Upper lobe of left lung (tissue), 6 donors: Measurements from ENCODE around the gene NKX2-1. TPM values are rescaled to one million over a fixed set of nuclear protein-coding genes. Genes with fewer than 3 reads are reported as not detected.
"Not testable (repeated sequence)": the region's sequence is repeated elsewhere in the genome, so short reads cannot be mapped to it uniquely, and the experiment has no call there.

Experiments used
- ATAC-seq, 2 donors: fragments of 200-7000 bp; cut with Tn5 transposase; one replicate each; pipeline ENCODE4 v1.9.1; 2022; ENCODE audit warnings: mild to moderate bottlenecking in 2 of 2, moderate library complexity in 2 of 2; ENCODE audit not compliant: low FRiP score in 2 of 2
- DNase-seq, 2 donors: peaks; one replicate each; pipeline ENCODE4 v3.0.0-alpha.2; 2019 to 2020
- H3K27ac ChIP-seq, 4 donors: fragments of 200-600 bp; sonication (generic); one replicate each; pipeline ENCODE4 v1.5.1; 2016 to 2019
- H3K27me3 ChIP-seq, 4 donors: fragments of 200-600 bp; sonication (generic); one replicate each; pipeline ENCODE4 v1.5.1; 2017 to 2019
- H3K36me3 ChIP-seq, 4 donors: fragments of 200-600 bp; sonication (generic); one replicate each; pipeline ENCODE4 v1.5.1; 2016 to 2019
- H3K4me1 ChIP-seq, 4 donors: fragments of 200-600 bp; sonication (generic); one replicate each; pipeline ENCODE4 v1.5.1; 2018 to 2019
- H3K4me3 ChIP-seq, 4 donors: fragments of 200-600 bp; sonication (generic); one replicate each; pipeline ENCODE4 v1.5.1; 2017 to 2019; ENCODE audit warnings: mild to moderate bottlenecking in 2 of 4, moderate library complexity in 1 of 4
- H3K9me3 ChIP-seq, 4 donors: fragments of 200-600 bp; sonication (generic); one replicate each; pipeline ENCODE4 v1.5.1; 2018 to 2019
- CTCF ChIP-seq, 6 experiments: fragments of 450-650 bp in 4 of 6; fragments of 200-600 bp in 2 of 6; sonication (generic) in 2 of 6; IDR thresholded peaks; one replicate each; pipeline ENCODE4 v1.5.1; 2016 to 2019; ENCODE audit warnings: antibody characterized with exemption in 6 of 6
- EP300 ChIP-seq, 4 donors: sonication (generic); formaldehyde crosslinking; IDR thresholded peaks; one replicate each; pipeline ENCODE4 v1.5.1; 2017; ENCODE audit warnings: antibody characterized with exemption in 4 of 4, control low read depth in 2 of 4
- POLR2A ChIP-seq, 4 donors: fragments of 450-650 bp; IDR thresholded peaks; one replicate each; pipeline ENCODE4 v1.5.1; 2016 to 2017; ENCODE audit warnings: antibody characterized with exemption in 4 of 4, mild to moderate bottlenecking in 2 of 4
- POLR2AphosphoS5 ChIP-seq, 2 donors: sonication (generic); formaldehyde crosslinking; IDR thresholded peaks; one replicate each; pipeline ENCODE4 v1.5.1; 2017; ENCODE audit warnings: antibody characterized with exemption in 2 of 2
- WGBS, 2 donors: methylation state at CpG; one replicate each; pipeline ENCODE4 v1.1.5; 2017 to 2018; 5-methylcytosine and 5-hydroxymethylcytosine counted together
- total RNA-seq, 6 donors: library from RNA; depleted of rRNA in 4 of 6; stranded (reverse); fragments of >200 nt in 4 of 6; gene quantifications; one replicate each; pipeline versions ENCODE4 v1.1.0 to v1.2.1, GENCODE V29; 2016 to 2021
- donor health status: DM: no; HTN: no; CAD: no; lungs with moderate emphysema.
- donor health status: DM: no; HTN: yes; CAD: no; lungs with severe emphysema.

NKX2-1 gene
- total RNA-seq, 6 donors from 2014 or later, result 140 to 467 (median 284) TPM

GRCh38 chr14:36478782-36479181 lies 41.2 kb downstream of the NKX2-1 start:
- Histone ChIP-seq H3K4me1 (peaks cover 0 to 6% (median 0%) of the 10 kb centered on the region in 4 donors), H3K36me3 (peaks cover 0 to 5% (median 1%) of the 10 kb centered on the region in 4 donors), H3K27me3 (no peaks in the 10 kb centered on the region), H3K9me3 (no peaks in the 10 kb centered on the region), H3K4me3 (no peak overlapping the region), H3K27ac (no peak overlapping the region)
- no peak for TF ChIP-seq EP300 (IDR thresholded peaks at IDR 0.05)
- no peak for TF ChIP-seq POLR2A (IDR thresholded peaks at IDR 0.05)
- no peak for TF ChIP-seq POLR2AphosphoS5 (IDR thresholded peaks at IDR 0.05)
- TF ChIP-seq CTCF (IDR thresholded peaks at IDR 0.05), result no peak
- ATAC-seq (no peak), DNase-seq (no peak)
- 0% methylated on average over 1 of the region's 1 CpG for WGBS, 2 donors

- Histone ChIP-seq H3K36me3 (peaks cover 0 to 5% (median 1%) of the 10 kb centered on the region in 4 donors), H3K9me3 (no peaks in the 10 kb centered on the region), H3K4me1 (no peaks in the 10 kb centered on the region), H3K4me3 (no peak overlapping the region), H3K27ac (no peak overlapping the region), H3K27me3 (no peaks in the 10 kb centered on the region)
- TF ChIP-seq POLR2AphosphoS5 (IDR thresholded peaks at IDR 0.05) (no peak), EP300 (IDR thresholded peaks at IDR 0.05) (no peak), POLR2A (IDR thresholded peaks at IDR 0.05) (no peak), CTCF (IDR thresholded peaks at IDR 0.05) (no peak)
- DNase-seq, result peak in 1 of 2 donors; percentile 24
- WGBS, 2 donors, result 71 to 77% methylated on average over 6 of the region's 6 CpGs
- ATAC-seq, result peak in 1 of 2 donors; percentile 14
These were observed 42.8 kb downstream of the NKX2-1 start for GRCh38 chr14:36477266-36477665.

- ATAC-seq, DNase-seq, H3K36me3 ChIP-seq, H3K4me3 ChIP-seq, H3K4me1 ChIP-seq, H3K27me3 ChIP-seq, H3K9me3 ChIP-seq, H3K27ac ChIP-seq: not testable (repeated sequence)
- 93 to 95% methylated on average over 7 of the region's 7 CpGs for WGBS, 2 donors
These were observed 44.0 kb downstream of the NKX2-1 start for GRCh38 chr14:36476061-36476460.

GRCh38 chr14:36474593-36474992 lies 45.4 kb downstream of the NKX2-1 start:
- Histone ChIP-seq H3K27me3 (no peaks in the 10 kb centered on the region), H3K9me3 (no peaks in the 10 kb centered on the region), H3K4me3 (no peak overlapping the region), H3K36me3 (peaks cover 0 to 5% (median 1%) of the 10 kb centered on the region in 4 donors), H3K4me1 (no peaks in the 10 kb centered on the region), H3K27ac (no peak overlapping the region)
- 70 to 71% methylated on average over 4 of the region's 4 CpGs for WGBS, 2 donors
- DNase-seq (no peak), ATAC-seq (no peak)
- TF ChIP-seq CTCF (IDR thresholded peaks at IDR 0.05) (no peak), POLR2AphosphoS5 (IDR thresholded peaks at IDR 0.05) (no peak), POLR2A (IDR thresholded peaks at IDR 0.05) (no peak), EP300 (IDR thresholded peaks at IDR 0.05) (no peak)

- H3K27ac ChIP-seq, result no peak overlapping the region
- H3K36me3 ChIP-seq, result no peaks in the 10 kb centered on the region
- 81 to 82% methylated on average over 3 of the region's 3 CpGs for WGBS, 2 donors
- no peaks in the 10 kb centered on the region for H3K27me3 ChIP-seq
- H3K4me1 ChIP-seq, result no peaks in the 10 kb centered on the region
- TF ChIP-seq POLR2AphosphoS5 (IDR thresholded peaks at IDR 0.05) (no peak), EP300 (IDR thresholded peaks at IDR 0.05) (no peak), CTCF (IDR thresholded peaks at IDR 0.05) (no peak), POLR2A (IDR thresholded peaks at IDR 0.05) (no peak)
- no peak overlapping the region for H3K4me3 ChIP-seq
- H3K9me3 ChIP-seq, result no peaks in the 10 kb centered on the region
- peak in 1 of 2 donors; percentile 44 for DNase-seq
- no peak for ATAC-seq
These were observed 48.6 kb downstream of the NKX2-1 start for GRCh38 chr14:36471431-36471830.
